ENCODE measurements around the gene FOSL2. TPM values are rescaled to one million over a fixed set of nuclear protein-coding genes. Genes with fewer than 3 reads are reported as not detected.
A peak's percentile ranks its signal among the peaks of the same experiment; 100 is the strongest.

FOSL2 gene
- total RNA-seq, 1 donor from 2014 or later = 50.2 TPM

- H3K9me3 ChIP-seq (replicated peaks) = no peaks in the 10 kb centered on the region
- peaks cover 26% of the 10 kb centered on the region for H3K36me3 ChIP-seq
- no peaks in the 10 kb centered on the region for H3K27me3 ChIP-seq (ENCODE audit: low read depth)
- peak overlapping the region; percentile 84 for H3K4me3 ChIP-seq
- no peak for DNase-seq
- intact Hi-C loops (cut with micrococcal nuclease) = no loop called here
- no peak for TF ChIP-seq CTCF (IDR thresholded peaks at IDR 0.05; ENCODE audit: borderline replicate concordance)
- H3K27ac ChIP-seq (replicated peaks) = peak overlapping the region; percentile 100
- peaks cover 98% of the 10 kb centered on the region for H3K4me1 ChIP-seq
These were observed 7.8 kb downstream of the FOSL2 start for GRCh38 chr2:28400419-28400818.

DNA sequence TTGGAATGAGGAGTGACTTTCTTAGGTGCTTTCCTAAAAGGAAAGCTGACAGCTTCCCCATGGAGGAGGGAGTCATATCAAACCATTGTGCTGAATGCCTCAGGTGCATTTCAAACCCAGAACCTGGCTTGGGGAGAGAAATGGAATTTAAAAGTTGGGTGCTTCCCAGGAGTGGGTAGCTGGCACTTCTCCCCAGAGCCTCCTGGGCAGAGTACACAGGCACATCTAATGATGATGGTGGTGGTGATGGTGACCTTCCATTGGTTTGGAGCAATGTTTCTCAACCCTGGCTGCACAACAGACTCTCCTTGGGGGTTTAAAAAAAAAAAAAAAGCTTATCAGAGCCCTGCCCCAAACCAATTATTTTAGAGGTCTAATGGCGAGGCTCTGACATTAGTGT is 8.3 kb downstream of the FOSL2 start:
- Histone ChIP-seq H3K27me3 (ENCODE audit: low read depth) (no peaks in the 10 kb centered on the region), H3K27ac (replicated peaks) (peak overlapping the region; percentile 100), H3K4me1 (peaks cover 98% of the 10 kb centered on the region), H3K4me3 (no peak overlapping the region), H3K36me3 (peaks cover 31% of the 10 kb centered on the region), H3K9me3 (replicated peaks) (no peaks in the 10 kb centered on the region)
- intact Hi-C loops (cut with micrococcal nuclease) = no loop called here
- DNase-seq = no peak
- TF ChIP-seq CTCF (IDR thresholded peaks at IDR 0.05; ENCODE audit: borderline replicate concordance) = no peak

- H3K4me3 ChIP-seq = no peak overlapping the region
- H3K36me3 ChIP-seq = peaks cover 36% of the 10 kb centered on the region
- intact Hi-C loops (cut with micrococcal nuclease) = no loop called here
- no peak for DNase-seq
- H3K9me3 ChIP-seq (replicated peaks) = no peaks in the 10 kb centered on the region
- peak overlapping the region; percentile 100 for H3K27ac ChIP-seq (replicated peaks)
- no peak for TF ChIP-seq CTCF (IDR thresholded peaks at IDR 0.05; ENCODE audit: borderline replicate concordance)
- H3K4me1 ChIP-seq = peaks cover 98% of the 10 kb centered on the region
- no peaks in the 10 kb centered on the region for H3K27me3 ChIP-seq (ENCODE audit: low read depth)
These were observed 8.8 kb downstream of the FOSL2 start for GRCh38 chr2:28401411-28401810.

DNA sequence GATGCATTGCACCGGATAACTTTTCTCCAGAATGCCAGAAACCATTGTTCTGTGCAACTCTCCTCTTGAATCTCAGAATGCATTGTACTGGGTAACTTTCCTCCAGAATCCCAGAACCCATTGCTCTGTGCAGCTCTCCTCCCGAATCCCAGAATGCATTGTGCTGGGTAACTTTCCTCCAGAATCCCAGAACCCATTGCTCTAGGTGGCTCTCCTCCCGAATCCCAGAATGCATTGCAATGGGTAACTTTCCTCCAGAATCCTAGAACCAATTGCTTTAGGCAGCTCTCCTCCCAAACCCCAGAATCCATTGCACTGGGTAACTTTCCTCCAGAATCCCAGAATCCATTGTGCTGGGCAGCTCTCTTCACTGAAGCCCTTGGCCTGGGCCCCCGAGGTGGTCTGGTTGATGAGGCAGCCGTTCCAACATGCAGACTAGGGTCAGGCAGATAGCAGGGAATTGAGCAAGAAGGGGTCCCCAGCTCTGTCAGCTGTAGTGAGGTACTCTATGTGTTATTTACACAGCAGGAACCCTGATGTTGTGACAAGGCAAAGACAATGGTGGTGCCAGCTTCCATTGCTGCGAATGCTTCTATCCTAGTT is 9.4 kb downstream of the FOSL2 start:
- Histone ChIP-seq H3K27ac (replicated peaks) (no peak overlapping the region), H3K4me3 (no peak overlapping the region), H3K36me3 (peaks cover 42% of the 10 kb centered on the region), H3K9me3 (replicated peaks) (no peaks in the 10 kb centered on the region), H3K4me1 (peaks cover 100% of the 10 kb centered on the region), H3K27me3 (ENCODE audit: low read depth) (no peaks in the 10 kb centered on the region)
- no peak for DNase-seq
- intact Hi-C loops (cut with micrococcal nuclease) = no loop called here
- TF ChIP-seq CTCF (IDR thresholded peaks at IDR 0.05; ENCODE audit: borderline replicate concordance) = no peak

GRCh38 chr2:28403370-28403956 is 10.8 kb downstream of the FOSL2 start:
- Histone ChIP-seq H3K4me1 (peaks cover 100% of the 10 kb centered on the region), H3K27ac (replicated peaks) (no peak overlapping the region), H3K36me3 (peaks cover 57% of the 10 kb centered on the region), H3K27me3 (ENCODE audit: low read depth) (no peaks in the 10 kb centered on the region), H3K4me3 (no peak overlapping the region), H3K9me3 (replicated peaks) (no peaks in the 10 kb centered on the region)
- intact Hi-C loops (cut with micrococcal nuclease) = no loop called here
- DNase-seq = no peak
- no peak for TF ChIP-seq CTCF (IDR thresholded peaks at IDR 0.05; ENCODE audit: borderline replicate concordance)

Measured in left ventricle myocardium inferior (tissue), 1 donor.